Testis (tissue), 2 donors: ENCODE measurements around the gene TIGD3.

ENCODE experiments used
- POLR2A ChIP-seq: fragments of 450-650 bp; IDR thresholded peaks from one replicate; pipeline ENCODE4 v1.6.1; 2017; ENCODE audit warnings: antibody characterized with exemption, mild to moderate bottlenecking, moderate library complexity
- TF ChIP-seq, protein P1 (sequence below), 3 experiments: fragments of 450-650 bp in 2 of 3; fragments of 200-600 bp in 1 of 3; sonication (generic) in 1 of 3; IDR thresholded peaks; one replicate each; pipeline ENCODE4 v1.5.1; 2016 to 2019; ENCODE audit warnings: antibody characterized with exemption in 3 of 3, mild to moderate bottlenecking in 2 of 3, moderate library complexity in 1 of 3

DNA sequence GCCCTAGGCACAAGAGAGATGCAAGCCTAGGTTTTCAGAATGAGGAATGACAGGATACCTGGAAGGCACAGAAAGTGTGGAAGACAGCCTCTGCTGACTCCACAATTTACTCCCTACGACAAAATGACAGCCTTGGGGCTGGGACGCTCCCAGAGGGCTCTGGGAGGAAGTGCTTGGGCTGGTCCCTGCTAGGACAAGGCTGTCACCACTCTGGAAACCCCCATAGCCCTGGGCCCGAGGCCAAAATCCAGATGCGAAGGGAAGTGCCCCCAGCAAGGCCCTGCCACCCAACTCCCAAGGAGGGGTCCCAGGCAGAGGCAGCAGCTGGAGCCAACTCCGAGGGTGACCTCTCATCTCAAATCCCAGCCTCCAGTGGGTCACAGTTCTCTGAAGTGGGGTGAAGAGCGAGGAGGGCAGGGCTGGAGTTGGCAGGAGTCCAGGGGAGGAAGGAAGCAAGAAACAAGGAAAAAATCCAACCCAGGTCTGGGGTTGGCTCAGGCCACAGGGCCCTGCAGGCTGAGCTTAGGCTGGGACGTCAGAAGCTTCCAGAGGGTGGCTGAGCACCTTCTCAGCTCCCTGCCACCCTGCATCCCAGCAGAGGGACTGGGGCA, 46.2 kb upstream of the TIGD3 start:
- TF ChIP-seq POLR2A: no peak
- TF ChIP-seq, protein P1, sequence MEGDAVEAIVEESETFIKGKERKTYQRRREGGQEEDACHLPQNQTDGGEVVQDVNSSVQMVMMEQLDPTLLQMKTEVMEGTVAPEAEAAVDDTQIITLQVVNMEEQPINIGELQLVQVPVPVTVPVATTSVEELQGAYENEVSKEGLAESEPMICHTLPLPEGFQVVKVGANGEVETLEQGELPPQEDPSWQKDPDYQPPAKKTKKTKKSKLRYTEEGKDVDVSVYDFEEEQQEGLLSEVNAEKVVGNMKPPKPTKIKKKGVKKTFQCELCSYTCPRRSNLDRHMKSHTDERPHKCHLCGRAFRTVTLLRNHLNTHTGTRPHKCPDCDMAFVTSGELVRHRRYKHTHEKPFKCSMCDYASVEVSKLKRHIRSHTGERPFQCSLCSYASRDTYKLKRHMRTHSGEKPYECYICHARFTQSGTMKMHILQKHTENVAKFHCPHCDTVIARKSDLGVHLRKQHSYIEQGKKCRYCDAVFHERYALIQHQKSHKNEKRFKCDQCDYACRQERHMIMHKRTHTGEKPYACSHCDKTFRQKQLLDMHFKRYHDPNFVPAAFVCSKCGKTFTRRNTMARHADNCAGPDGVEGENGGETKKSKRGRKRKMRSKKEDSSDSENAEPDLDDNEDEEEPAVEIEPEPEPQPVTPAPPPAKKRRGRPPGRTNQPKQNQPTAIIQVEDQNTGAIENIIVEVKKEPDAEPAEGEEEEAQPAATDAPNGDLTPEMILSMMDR (IDR thresholded peaks at IDR 0.05): no peak
